Neural progenitor cell (in vitro differentiated cells): ENCODE measurements around the gene LPAR6. TPM values are rescaled to one million over a fixed set of nuclear protein-coding genes. Genes with fewer than 3 reads are reported as not detected.

Experiments used
- DNase-seq: peaks from one replicate; pipeline ENCODE4 v3.0.0-alpha.2; 2016; ENCODE audit warnings: low spot score
- H2AFZ ChIP-seq: fragments of 200-600 bp; sonication (generic); replicated peaks from 2 replicates; pipeline ENCODE4 v1.6.1; 2016; ENCODE audit warnings: antibody characterized with exemption
- H3F3A ChIP-seq: fragments of 200-600 bp; sonication (generic); 2 replicates; pipeline ENCODE4 v1.6.1; 2016; ENCODE audit warnings: antibody characterized with exemption, low read depth
- H3K27ac ChIP-seq: fragments of 200-600 bp; sonication (generic); 2 replicates; pipeline ENCODE4 v1.5.1; 2016; ENCODE audit warnings: mild to moderate bottlenecking
- H3K27me3 ChIP-seq: fragments of 200-600 bp; sonication (generic); 2 replicates; pipeline ENCODE4 v1.6.1; 2016; ENCODE audit warnings: mild to moderate bottlenecking, moderate library complexity
- H3K36me3 ChIP-seq: fragments of 200-600 bp; sonication (generic); 2 replicates; pipeline ENCODE4 v1.5.1; 2016
- H3K4me1 ChIP-seq: fragments of 200-600 bp; sonication (generic); 2 replicates; pipeline ENCODE4 v1.6.1; 2016; ENCODE audit warnings: mixed run types
- H3K4me2 ChIP-seq: fragments of 200-600 bp; sonication (generic); 2 replicates; pipeline ENCODE4 v1.6.1; 2016
- H3K4me3 ChIP-seq: fragments of 200-600 bp; sonication (generic); 2 replicates; pipeline ENCODE4 v1.5.1; 2016
- H3K79me2 ChIP-seq: fragments of 200-600 bp; sonication (generic); 2 replicates; pipeline ENCODE4 v1.6.1; 2016; ENCODE audit warnings: low read depth
- H3K9ac ChIP-seq: fragments of 200-600 bp; sonication (generic); 2 replicates; pipeline ENCODE4 v1.6.1; 2016
- H3K9me3 ChIP-seq: fragments of 200-600 bp; sonication (generic); 2 replicates; pipeline ENCODE4 v1.5.1; 2016; ENCODE audit warnings: low read depth
- H4K20me1 ChIP-seq: fragments of 200-600 bp; sonication (generic); 2 replicates; pipeline ENCODE4 v1.6.1; 2016; ENCODE audit warnings: low read depth
- H3K27ac Mint-ChIP-seq: 3 replicates; pipeline ENCODE4 v1.8.0; 2021; ENCODE audit warnings: mixed read lengths
- H3K27me3 Mint-ChIP-seq: 2 replicates; pipeline ENCODE4 v1.8.0; 2022; ENCODE audit warnings: low read depth, mild to moderate bottlenecking, inconsistent platforms, moderate library complexity, mixed read lengths; ENCODE audit not compliant: insufficient read depth
- H3K36me3 Mint-ChIP-seq: 3 replicates; pipeline ENCODE4 v1.8.0; 2021; ENCODE audit warnings: mixed read lengths
- H3K4me1 Mint-ChIP-seq: 3 replicates; pipeline ENCODE4 v1.8.0; 2021; ENCODE audit warnings: mixed read lengths
- H3K4me3 Mint-ChIP-seq: 3 replicates; pipeline ENCODE4 v1.8.0; 2021; ENCODE audit warnings: mild to moderate bottlenecking, moderate library complexity, mixed read lengths
- H3K9me3 Mint-ChIP-seq: 3 replicates; pipeline ENCODE4 v1.8.0; 2020; ENCODE audit warnings: mixed read lengths
- EZH2 ChIP-seq: fragments of 200-600 bp; sonication (generic); IDR thresholded peaks from 2 replicates; pipeline ENCODE4 v1.6.1; 2017; ENCODE audit warnings: antibody characterized with exemption, mild to moderate bottlenecking, moderate library complexity
- EZH2phosphoT487 ChIP-seq: fragments of 200-600 bp; sonication (generic); IDR thresholded peaks from 2 replicates; pipeline ENCODE4 v1.6.1; 2017; ENCODE audit warnings: antibody characterized with exemption
- small RNA-seq: library from RNA; depleted of rRNA; stranded (forward); fragments of <200 nt; gene quantifications from one replicate; pipeline ENCODE3, GENCODE V24; 2015
- total RNA-seq: library from RNA; depleted of rRNA; stranded (reverse); fragments of >200 nt; gene quantifications from 2 replicates; pipeline ENCODE4 v1.2.3, GENCODE V29; 2015; ENCODE audit warnings: low replicate concordance
- TF ChIP-seq, protein P1 (sequence below): fragments of 200-600 bp; sonication (generic); IDR thresholded peaks from 2 replicates; pipeline ENCODE4 v1.5.1; 2017; ENCODE audit warnings: antibody characterized with exemption, mild to moderate bottlenecking

LPAR6 gene
- total RNA-seq, 1 donor from 2014 or later = 4.6 TPM

DNA sequence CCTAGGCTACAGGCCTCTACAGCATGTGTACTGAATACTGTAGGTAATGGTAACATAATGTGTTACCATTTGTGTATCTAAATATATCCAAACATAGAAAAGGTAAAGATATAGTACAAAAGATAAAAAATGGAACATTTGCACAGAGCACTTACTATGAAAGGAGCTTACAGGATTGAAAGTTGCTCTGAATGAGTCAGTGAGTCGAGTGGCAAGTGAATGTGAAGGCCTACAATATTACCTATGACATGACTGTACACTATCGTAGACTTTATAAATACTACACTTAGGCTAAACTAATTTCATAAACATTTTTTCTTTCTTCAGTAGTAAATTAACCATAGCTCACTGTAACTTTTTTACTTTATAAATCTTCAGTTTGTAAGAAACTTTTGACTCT is 35.1 kb downstream of the LPAR6 start:
- Histone ChIP-seq H3K27me3 (no peaks in the 10 kb centered on the region), H3K4me2 (no peak overlapping the region), H3K27ac (no peak overlapping the region), H3K36me3 (peaks cover 6% of the 10 kb centered on the region), H3K4me1 (no peaks in the 10 kb centered on the region), H3K9ac (no peak overlapping the region), H4K20me1 (no peaks in the 10 kb centered on the region), H3F3A (no peaks in the 10 kb centered on the region), H3K4me3 (no peak overlapping the region), H2AFZ (no peak overlapping the region), H3K9me3 (peaks cover 4% of the 10 kb centered on the region), H3K79me2 (no peaks in the 10 kb centered on the region)
- DNase-seq = no peak
- H3K36me3 Mint-ChIP-seq = peaks cover 17% of the 10 kb centered on the region
- H3K27me3 Mint-ChIP-seq = no peaks in the 10 kb centered on the region
- no peak overlapping the region for H3K27ac Mint-ChIP-seq
- TF ChIP-seq EZH2phosphoT487 = no peak
- TF ChIP-seq, protein P1, sequence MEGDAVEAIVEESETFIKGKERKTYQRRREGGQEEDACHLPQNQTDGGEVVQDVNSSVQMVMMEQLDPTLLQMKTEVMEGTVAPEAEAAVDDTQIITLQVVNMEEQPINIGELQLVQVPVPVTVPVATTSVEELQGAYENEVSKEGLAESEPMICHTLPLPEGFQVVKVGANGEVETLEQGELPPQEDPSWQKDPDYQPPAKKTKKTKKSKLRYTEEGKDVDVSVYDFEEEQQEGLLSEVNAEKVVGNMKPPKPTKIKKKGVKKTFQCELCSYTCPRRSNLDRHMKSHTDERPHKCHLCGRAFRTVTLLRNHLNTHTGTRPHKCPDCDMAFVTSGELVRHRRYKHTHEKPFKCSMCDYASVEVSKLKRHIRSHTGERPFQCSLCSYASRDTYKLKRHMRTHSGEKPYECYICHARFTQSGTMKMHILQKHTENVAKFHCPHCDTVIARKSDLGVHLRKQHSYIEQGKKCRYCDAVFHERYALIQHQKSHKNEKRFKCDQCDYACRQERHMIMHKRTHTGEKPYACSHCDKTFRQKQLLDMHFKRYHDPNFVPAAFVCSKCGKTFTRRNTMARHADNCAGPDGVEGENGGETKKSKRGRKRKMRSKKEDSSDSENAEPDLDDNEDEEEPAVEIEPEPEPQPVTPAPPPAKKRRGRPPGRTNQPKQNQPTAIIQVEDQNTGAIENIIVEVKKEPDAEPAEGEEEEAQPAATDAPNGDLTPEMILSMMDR = no peak
- TF ChIP-seq EZH2 = no peak
- no peaks in the 10 kb centered on the region for H3K4me1 Mint-ChIP-seq
- H3K4me3 Mint-ChIP-seq = no peak overlapping the region
- no peaks in the 10 kb centered on the region for H3K9me3 Mint-ChIP-seq

DNA sequence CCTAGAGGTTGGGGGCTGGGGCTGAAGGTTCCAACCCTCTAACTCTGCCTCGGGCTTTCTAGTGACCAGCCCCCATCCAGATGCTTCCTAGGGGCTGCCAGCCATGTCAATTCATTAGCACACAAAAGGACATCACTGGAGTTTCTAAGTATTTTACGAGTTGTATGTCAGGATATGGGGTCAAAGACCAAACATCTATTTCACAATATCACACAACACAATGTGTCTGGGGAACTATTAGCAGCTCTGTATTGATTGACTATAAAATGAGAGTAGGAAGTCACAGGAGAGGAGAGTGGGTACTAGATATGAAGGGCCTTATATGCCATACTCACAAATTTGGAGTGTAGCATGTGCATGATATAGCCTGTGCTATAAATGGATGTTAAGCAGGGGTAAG is 42.1 kb downstream of the LPAR6 start:
- Mint-ChIP-seq H3K9me3 (no peaks in the 10 kb centered on the region), H3K4me3 (no peak overlapping the region), H3K27me3 (no peaks in the 10 kb centered on the region), H3K4me1 (no peaks in the 10 kb centered on the region), H3K27ac (no peak overlapping the region), H3K36me3 (peaks cover 10% of the 10 kb centered on the region)
- peaks cover 6% of the 10 kb centered on the region for H3K36me3 ChIP-seq
- no peaks in the 10 kb centered on the region for H3F3A ChIP-seq
- no peaks in the 10 kb centered on the region for H3K27me3 ChIP-seq
- TF ChIP-seq, protein P1 = no peak
- TF ChIP-seq EZH2 = no peak
- no peak for TF ChIP-seq EZH2phosphoT487
- no peak overlapping the region for H3K9ac ChIP-seq
- H3K4me2 ChIP-seq = no peak overlapping the region
- H3K79me2 ChIP-seq = no peaks in the 10 kb centered on the region
- H3K4me1 ChIP-seq = no peaks in the 10 kb centered on the region
- no peak overlapping the region for H3K4me3 ChIP-seq
- H3K9me3 ChIP-seq = no peaks in the 10 kb centered on the region
- H3K27ac ChIP-seq = no peak overlapping the region
- no peak for DNase-seq
- H4K20me1 ChIP-seq = no peaks in the 10 kb centered on the region
- no peak overlapping the region for H2AFZ ChIP-seq

DNA sequence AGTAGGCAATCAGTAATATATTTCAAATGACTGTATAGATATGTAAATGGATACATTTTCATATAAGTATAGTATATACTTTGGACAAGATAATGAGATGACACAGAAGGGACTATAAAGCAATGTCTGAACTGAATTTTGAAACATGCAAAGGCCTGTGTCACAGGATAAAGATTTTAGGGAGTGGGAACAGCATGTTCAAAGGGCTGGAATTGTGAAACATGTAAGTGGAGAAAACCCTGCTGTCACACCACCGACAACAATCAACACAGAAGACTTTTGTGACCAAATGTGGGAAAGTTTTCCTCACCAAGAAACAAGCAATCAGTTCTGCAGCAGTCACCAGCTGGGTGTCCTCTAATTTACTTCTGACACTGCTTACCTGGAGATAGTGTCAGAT is 42.9 kb downstream of the LPAR6 start:
- peaks cover 6% of the 10 kb centered on the region for H3K36me3 ChIP-seq
- no peak for DNase-seq
- Mint-ChIP-seq H3K27me3 (no peaks in the 10 kb centered on the region), H3K4me3 (no peak overlapping the region), H3K4me1 (no peaks in the 10 kb centered on the region), H3K36me3 (peaks cover 9% of the 10 kb centered on the region), H3K27ac (no peak overlapping the region), H3K9me3 (no peaks in the 10 kb centered on the region)
- no peaks in the 10 kb centered on the region for H4K20me1 ChIP-seq
- H3K4me2 ChIP-seq = no peak overlapping the region
- H3K27me3 ChIP-seq = no peaks in the 10 kb centered on the region
- no peaks in the 10 kb centered on the region for H3F3A ChIP-seq
- no peak overlapping the region for H3K9ac ChIP-seq
- no peak for TF ChIP-seq EZH2phosphoT487
- TF ChIP-seq, protein P1 = no peak
- no peak for TF ChIP-seq EZH2
- no peak overlapping the region for H3K4me3 ChIP-seq
- no peaks in the 10 kb centered on the region for H3K79me2 ChIP-seq
- H3K27ac ChIP-seq = no peak overlapping the region
- H3K4me1 ChIP-seq = no peaks in the 10 kb centered on the region
- no peak overlapping the region for H2AFZ ChIP-seq
- H3K9me3 ChIP-seq = no peaks in the 10 kb centered on the region

Small RNAs within 50 kb of the gene (small RNA-seq; reads per million reads assigned to genes)
- gene RF00017 = not detected

Other genes with a start within 250 kb of the LPAR6 start
- gene ITM2B, start 179.9 kb downstream of the LPAR6 start, total RNA-seq = 97.3 and 172 TPM in 2 replicates
- 27.3 and 39.5 TPM in 2 replicates for gene RB1, start 109.4 kb downstream of the LPAR6 start, total RNA-seq
- 34.8 and 38.4 TPM in 2 replicates for gene RCBTB2, start 120.0 kb upstream of the LPAR6 start, total RNA-seq
- gene CYSLTR2, start 240.8 kb upstream of the LPAR6 start, total RNA-seq = not detected in 2 replicates